Measurements from ENCODE around the gene SGCA. TPM values are rescaled to one million over a fixed set of nuclear protein-coding genes. Genes with fewer than 3 reads are reported as not detected.

The SGCA gene
- total and polyA plus RNA-seq, 2 of the 13 experiments (the other 11 are each of a cell fraction or from before 2014, with no cell fraction given): not detected

GRCh38 chr17:50147841-50148225 is 18.0 kb upstream of the SGCA start (continued):
- TF ChIP-seq MYC (CRISPR knock-in tag; IDR thresholded peaks at IDR 0.05; ENCODE audit: borderline replicate concordance) (no peak), ZNF724P (CRISPR knock-in tag; IDR thresholded peaks at IDR 0.05; ENCODE audit: borderline replicate concordance) (no peak), MXI1 (IDR thresholded peaks at IDR 0.05; ENCODE audit: borderline replicate concordance, low read depth, low read length) (peak; percentile 72; the same call in 2 of the 3 replicates), ZFY (CRISPR knock-in tag; IDR thresholded peaks at IDR 0.05) (peak; percentile 19; the same call in 1 of the 2 replicates), NCOR1 (IDR thresholded peaks at IDR 0.05; ENCODE audit: borderline replicate concordance, low read length) (peak; percentile 54; the same call in 1 of the 2 replicates), NR2F1 (CRISPR knock-in tag; IDR thresholded peaks at IDR 0.05) (peak in 1 of 2 experiments; percentile 6; a peak in 1 of 4 replicates), PATZ1 (CRISPR knock-in tag; IDR thresholded peaks at IDR 0.05) (peak; percentile 76), ARNTL (CRISPR knock-in tag; IDR thresholded peaks at IDR 0.05) (no peak), ARID5B (CRISPR knock-in tag; IDR thresholded peaks at IDR 0.05) (peak; percentile 20; the same call in 1 of the 2 replicates), SALL1 (CRISPR knock-in tag; IDR thresholded peaks at IDR 0.05) (peak; percentile 56), ZNF564 (CRISPR knock-in tag; IDR thresholded peaks at IDR 0.05) (0 out of 2 replicates have a peak, but pooled peaks have one; percentile 36), ZNF644 (CRISPR knock-in tag; IDR thresholded peaks at IDR 0.05; ENCODE audit: low read depth) (no peak), TARDBP (CRISPR knock-in tag; IDR thresholded peaks at IDR 0.05) (no peak), ARHGAP35 (CRISPR knock-in tag; IDR thresholded peaks at IDR 0.05; ENCODE audit: borderline replicate concordance) (no peak), ZSCAN30 (CRISPR knock-in tag; IDR thresholded peaks at IDR 0.05) (no peak), LCORL (IDR thresholded peaks at IDR 0.05) (peak; percentile 74; the same call in 1 of the 2 replicates), LCORL (CRISPR knock-in tag; IDR thresholded peaks at IDR 0.05) (peak; percentile 94), ZNF772 (CRISPR knock-in tag; IDR thresholded peaks at IDR 0.05) (0 out of 2 replicates have a peak, but pooled peaks have one; percentile 49), NR0B2 (CRISPR knock-in tag; IDR thresholded peaks at IDR 0.05) (no peak), ZNF598 (CRISPR knock-in tag; IDR thresholded peaks at IDR 0.05; ENCODE audit: borderline replicate concordance) (no peak), ZNF652 (CRISPR knock-in tag; IDR thresholded peaks at IDR 0.05; ENCODE audit: borderline replicate concordance, low read depth) (peak; percentile 78; the same call in 1 of the 2 replicates), RFXANK (CRISPR knock-in tag; IDR thresholded peaks at IDR 0.05) (no peak), ZNF788 (CRISPR knock-in tag; IDR thresholded peaks at IDR 0.05; ENCODE audit: borderline replicate concordance) (peak; percentile 78; the same call in 1 of the 2 replicates), HBP1 (CRISPR knock-in tag; IDR thresholded peaks at IDR 0.05; ENCODE audit: low read depth) (peak; percentile 63; the same call in 1 of the 2 replicates), HNF4A (CRISPR knock-in tag; IDR thresholded peaks at IDR 0.05) (peak; percentile 89)
